GM23338 (cell line): Measurements from ENCODE around the gene KRAS. TPM values are rescaled to one million over a fixed set of nuclear protein-coding genes. Genes with fewer than 3 reads are reported as not detected.

Experiments
- ATAC-seq: fragments of 200-7000 bp; cut with Tn5 transposase; 3 replicates; pipeline ENCODE4 v1.9.1; 2020
- DNase-seq: peaks from one replicate; pipeline ENCODE4 v3.0.0-alpha.2; 2015; ENCODE audit warnings: low spot score
- H2AFZ ChIP-seq: fragments of 200-600 bp; sonication (generic); 2 replicates; pipeline ENCODE4 v1.8.0; 2016; ENCODE audit warnings: antibody characterized with exemption, mild to moderate bottlenecking, moderate library complexity
- H3F3A ChIP-seq: fragments of 200-600 bp; sonication (generic); replicated peaks from 2 replicates; pipeline ENCODE4 v1.8.0; 2017; ENCODE audit warnings: antibody characterized with exemption, mixed run types, low read depth
- H3K27ac ChIP-seq: fragments of 200-600 bp; sonication (generic); 2 replicates; pipeline ENCODE4 v1.6.1; 2016; ENCODE audit warnings: low read depth
- H3K27me3 ChIP-seq: fragments of 200-600 bp; sonication (generic); 2 replicates; pipeline ENCODE4 v1.8.0; 2016; ENCODE audit warnings: mild to moderate bottlenecking, mixed run types, moderate library complexity; ENCODE audit not compliant: insufficient read depth
- H3K36me3 ChIP-seq: fragments of 200-600 bp; sonication (generic); 2 replicates; pipeline ENCODE4 v1.8.0; 2016; ENCODE audit warnings: mild to moderate bottlenecking; ENCODE audit not compliant: insufficient read depth
- H3K4me1 ChIP-seq: fragments of 200-600 bp; sonication (generic); 2 replicates; pipeline ENCODE4 v1.8.0; 2016; ENCODE audit warnings: mild to moderate bottlenecking, moderate library complexity; ENCODE audit not compliant: insufficient read depth
- H3K4me2 ChIP-seq: fragments of 200-600 bp; sonication (generic); 2 replicates; pipeline ENCODE4 v1.7.1; 2017; ENCODE audit warnings: mixed run types
- H3K4me3 ChIP-seq: fragments of 200-600 bp; sonication (generic); 2 replicates; pipeline ENCODE4 v1.6.1; 2016; ENCODE audit warnings: mixed run types
- H3K79me2 ChIP-seq: fragments of 200-600 bp; sonication (generic); replicated peaks from 2 replicates; pipeline ENCODE4 v1.8.0; 2017; ENCODE audit warnings: mild to moderate bottlenecking; ENCODE audit not compliant: insufficient read depth
- H3K9me2 ChIP-seq: fragments of 200-600 bp; sonication (generic); 2 replicates; pipeline ENCODE4 v1.8.0; 2017; ENCODE audit not compliant: insufficient read depth
- H4K20me1 ChIP-seq: fragments of 200-600 bp; sonication (generic); replicated peaks from 2 replicates; pipeline ENCODE4 v1.8.0; 2017; ENCODE audit warnings: mild to moderate bottlenecking; ENCODE audit not compliant: insufficient read depth
- H3K27ac Mint-ChIP-seq: 2 replicates; pipeline ENCODE4 v1.8.0; 2020; ENCODE audit warnings: inconsistent platforms, mild to moderate bottlenecking, moderate library complexity, mixed read lengths
- H3K27me3 Mint-ChIP-seq: 3 replicates; pipeline ENCODE4 v1.8.0; 2022; ENCODE audit warnings: low read depth, mild to moderate bottlenecking, moderate library complexity, mixed read lengths, inconsistent platforms; ENCODE audit not compliant: insufficient read depth, poor library complexity
- H3K36me3 Mint-ChIP-seq: 3 replicates; pipeline ENCODE4 v1.8.0; 2021; ENCODE audit warnings: low read depth, mild to moderate bottlenecking, inconsistent platforms, moderate library complexity, mixed read lengths
- H3K4me1 Mint-ChIP-seq: 3 replicates; pipeline ENCODE4 v1.8.0; 2020; ENCODE audit warnings: mild to moderate bottlenecking, inconsistent platforms, mixed read lengths
- H3K4me3 Mint-ChIP-seq: 3 replicates; pipeline ENCODE4 v1.8.0; 2021; ENCODE audit warnings: moderate library complexity, mild to moderate bottlenecking, inconsistent platforms, mixed read lengths
- H3K9me3 Mint-ChIP-seq: 3 replicates; pipeline ENCODE4 v1.8.0; 2020; ENCODE audit warnings: moderate library complexity, mild to moderate bottlenecking, inconsistent platforms, mixed read lengths
- CREB1 ChIP-seq: fragments of 250-450 bp; sonication (Bioruptor Pico); IDR thresholded peaks from 2 replicates; pipeline ENCODE4 v1.5.0; 2020; ENCODE audit warnings: low read depth, mild to moderate bottlenecking, moderate library complexity
- ETS1 ChIP-seq: IDR thresholded peaks from 2 replicates; pipeline ENCODE4 v1.6.1; 2016; ENCODE audit warnings: antibody characterized with exemption
- EZH2 ChIP-seq: fragments of 200-600 bp; sonication (generic); IDR thresholded peaks from one replicate; pipeline ENCODE4 v1.8.0; 2017; ENCODE audit warnings: antibody characterized with exemption, mild to moderate bottlenecking, low read depth; ENCODE audit not compliant: unreplicated experiment
- EZH2phosphoT487 ChIP-seq: fragments of 200-600 bp; sonication (generic); IDR thresholded peaks from one replicate; pipeline ENCODE4 v1.8.1; 2018; ENCODE audit warnings: antibody characterized with exemption; ENCODE audit not compliant: unreplicated experiment
- JUNB ChIP-seq: IDR thresholded peaks from one replicate; pipeline ENCODE4 v1.6.1; 2016; ENCODE audit warnings: antibody characterized with exemption; ENCODE audit not compliant: unreplicated experiment
- NANOG ChIP-seq: IDR thresholded peaks from 2 replicates; pipeline ENCODE4 v1.6.1; 2016; ENCODE audit warnings: antibody characterized with exemption, borderline replicate concordance
- POLR2AphosphoS5 ChIP-seq: IDR thresholded peaks from 2 replicates; pipeline ENCODE4 v1.6.1; 2016; ENCODE audit warnings: antibody characterized with exemption, low read depth
- REST ChIP-seq: IDR thresholded peaks from one replicate; pipeline ENCODE4 v1.6.1; 2018; ENCODE audit warnings: antibody characterized with exemption; ENCODE audit not compliant: unreplicated experiment
- ZNF114 ChIP-seq: fragments of 250-450 bp; sonication (Bioruptor Pico); IDR thresholded peaks from 2 replicates; pipeline ENCODE4 v1.5.0; 2020; ENCODE audit warnings: mild to moderate bottlenecking, moderate library complexity
- ZNF331 ChIP-seq: fragments of 250-450 bp; sonication (Bioruptor Pico); IDR thresholded peaks from 2 replicates; pipeline ENCODE4 v1.5.0; 2020; ENCODE audit warnings: low read depth, mild to moderate bottlenecking, moderate library complexity
- ZNF462 ChIP-seq: fragments of 250-450 bp; sonication (Bioruptor Pico); IDR thresholded peaks from 2 replicates; pipeline ENCODE4 v1.5.0; 2020; ENCODE audit warnings: mild to moderate bottlenecking, moderate library complexity
- polyA plus RNA-seq: library from polyadenylated mRNA; unstranded; fragments of >200 nt; fragmentation: Nextera tagmentation; extraction: Ambion mirVana; gene quantifications from 2 replicates; pipeline ENCODE4 v1.2.1, GENCODE V29; 2016
- total RNA-seq: library from RNA; depleted of rRNA; stranded (reverse); fragments of >200 nt; shearing (Covaris generic); gene quantifications from 2 replicates; pipeline ENCODE4 v1.2.3, GENCODE V29; 2014
- TF ChIP-seq, protein P1 (sequence below), 2 experiments: fragments of 200-600 bp in 1 of 2; sonication (generic) in 1 of 2; conservative IDR thresholded peaks; 2 replicates each; pipeline versions ENCODE4 v1.5.1 to v1.6.1; 2016 to 2017; ENCODE audit warnings: antibody characterized with exemption in 2 of 2, low read depth in 2 of 2, mild to moderate bottlenecking in 2 of 2, moderate library complexity in 1 of 2

Gene KRAS
- total and polyA plus RNA-seq, 2 experiments from 2014 or later: 54.7 to 131 TPM

DNA sequence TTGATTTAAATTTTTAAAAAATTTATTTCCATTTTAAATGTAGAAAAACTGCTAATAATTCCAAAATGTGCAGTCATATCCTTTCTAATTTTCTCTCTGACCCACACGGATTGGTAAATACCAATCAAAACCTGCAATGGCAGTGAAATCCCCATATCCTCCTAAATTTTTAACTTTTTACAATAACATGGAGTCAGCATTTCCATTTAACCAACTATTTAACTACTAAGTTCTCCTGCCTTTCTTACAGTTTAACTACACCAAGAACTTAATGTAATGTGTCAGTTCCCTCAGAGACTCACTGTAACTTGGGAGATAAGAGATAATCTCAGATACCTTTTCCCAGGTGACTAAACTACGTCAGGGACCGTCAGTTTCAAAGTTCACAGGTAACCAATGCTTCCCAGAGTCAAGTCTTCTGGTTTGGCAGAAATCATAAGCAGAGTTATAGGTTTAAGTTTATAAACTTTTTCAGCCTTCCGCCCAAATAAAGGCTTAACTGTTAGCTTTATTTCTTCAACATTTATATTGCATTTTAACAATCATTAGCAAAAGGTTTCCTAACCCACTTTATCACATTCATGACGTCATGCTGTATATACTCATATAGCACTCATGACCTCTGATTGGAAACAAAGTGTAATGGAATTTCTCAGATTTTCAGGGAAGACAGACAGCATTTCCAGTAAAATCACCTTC is 7.6 kb downstream of the KRAS start:
- DNase-seq (no peak), ATAC-seq (no peak)
- Mint-ChIP-seq H3K27ac (peak overlapping the region; percentile 69; the same call in 1 of the 2 replicates), H3K36me3 (peaks cover 24% of the 10 kb centered on the region), H3K9me3 (no peaks in the 10 kb centered on the region), H3K4me1 (peaks cover 4% of the 10 kb centered on the region; the same call in 2 of the 3 replicates), H3K27me3 (no peaks in the 10 kb centered on the region), H3K4me3 (no peak overlapping the region)
- Histone ChIP-seq H3K79me2 (peaks cover 83% of the 10 kb centered on the region), H3F3A (no peaks in the 10 kb centered on the region), H3K4me2 (no peak overlapping the region), H3K4me3 (no peak overlapping the region), H4K20me1 (peaks cover 20% of the 10 kb centered on the region; the same call in 1 of the 2 replicates), H2AFZ (no peak overlapping the region), H3K27me3 (no peaks in the 10 kb centered on the region), H3K27ac (no peak overlapping the region), H3K36me3 (no peaks in the 10 kb centered on the region), H3K9me2 (no peaks in the 10 kb centered on the region), H3K4me1 (no peaks in the 10 kb centered on the region)
- TF ChIP-seq ZNF114: no peak
- TF ChIP-seq NANOG: no peak
- TF ChIP-seq JUNB: no peak
- no peak for TF ChIP-seq ZNF462
- TF ChIP-seq EZH2: no peak
- TF ChIP-seq, protein P1, sequence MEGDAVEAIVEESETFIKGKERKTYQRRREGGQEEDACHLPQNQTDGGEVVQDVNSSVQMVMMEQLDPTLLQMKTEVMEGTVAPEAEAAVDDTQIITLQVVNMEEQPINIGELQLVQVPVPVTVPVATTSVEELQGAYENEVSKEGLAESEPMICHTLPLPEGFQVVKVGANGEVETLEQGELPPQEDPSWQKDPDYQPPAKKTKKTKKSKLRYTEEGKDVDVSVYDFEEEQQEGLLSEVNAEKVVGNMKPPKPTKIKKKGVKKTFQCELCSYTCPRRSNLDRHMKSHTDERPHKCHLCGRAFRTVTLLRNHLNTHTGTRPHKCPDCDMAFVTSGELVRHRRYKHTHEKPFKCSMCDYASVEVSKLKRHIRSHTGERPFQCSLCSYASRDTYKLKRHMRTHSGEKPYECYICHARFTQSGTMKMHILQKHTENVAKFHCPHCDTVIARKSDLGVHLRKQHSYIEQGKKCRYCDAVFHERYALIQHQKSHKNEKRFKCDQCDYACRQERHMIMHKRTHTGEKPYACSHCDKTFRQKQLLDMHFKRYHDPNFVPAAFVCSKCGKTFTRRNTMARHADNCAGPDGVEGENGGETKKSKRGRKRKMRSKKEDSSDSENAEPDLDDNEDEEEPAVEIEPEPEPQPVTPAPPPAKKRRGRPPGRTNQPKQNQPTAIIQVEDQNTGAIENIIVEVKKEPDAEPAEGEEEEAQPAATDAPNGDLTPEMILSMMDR (conservative IDR thresholded peaks at IDR 0.05; ENCODE audit: low read depth in 2 of 2): no peak
- no peak for TF ChIP-seq ETS1
- no peak for TF ChIP-seq CREB1
- TF ChIP-seq EZH2phosphoT487: no peak
- TF ChIP-seq ZNF331 (CRISPR knock-in tag): no peak
- no peak for TF ChIP-seq REST
- no peak for TF ChIP-seq POLR2AphosphoS5
